Left lung (tissue), 10 donors: Measurements from ENCODE around the gene TMPRSS11B. TPM values are rescaled to one million over a fixed set of nuclear protein-coding genes. Genes with fewer than 3 reads are reported as not detected.

Experiments
- ATAC-seq: fragments of 200-7000 bp; cut with Tn5 transposase; one replicate; pipeline ENCODE4 v1.9.1; 2020; ENCODE audit warnings: moderate library complexity
- DNase-seq, 4 donors: peaks; one replicate each; pipeline ENCODE4 v3.0.0-alpha.2; 2013 to 2020
- H3K27ac ChIP-seq, 2 donors: fragments of 200-600 bp; sonication (generic) in 1 of 2; one replicate each; pipeline versions ENCODE4 v1.5.0 to v1.8.0; 2020 to 2021
- H3K27me3 ChIP-seq, 2 donors: fragments of 200-600 bp; sonication (generic) in 1 of 2; one replicate each; pipeline versions ENCODE4 v1.5.0 to v1.8.0; 2020 to 2021
- H3K36me3 ChIP-seq, 2 donors: fragments of 200-600 bp; sonication (generic) in 1 of 2; one replicate each; pipeline versions ENCODE4 v1.5.0 to v1.8.0; 2020 to 2021
- H3K4me1 ChIP-seq, 2 donors: fragments of 200-600 bp; one replicate each; pipeline ENCODE4 v1.8.0; 2021
- H3K4me3 ChIP-seq, 2 donors: fragments of 200-600 bp; sonication (generic) in 1 of 2; one replicate each; pipeline versions ENCODE4 v1.5.0 to v1.8.0; 2020 to 2021; ENCODE audit warnings: mild to moderate bottlenecking in 1 of 2
- H3K9me3 ChIP-seq, 2 donors: fragments of 200-600 bp; sonication (generic) in 1 of 2; one replicate each; pipeline versions ENCODE4 v1.5.0 to v1.8.0; 2020 to 2021
- intact Hi-C, 2 donors: fragments of 100-400 bp; cut with DNase I; formaldehyde crosslinking; loops; one replicate each; pipeline versions ENCODE4 v1.11.2 to v1.14.2; 2022
- polyA plus RNA-seq, 6 donors: library from polyadenylated mRNA; unstranded; fragments of 120-200 nt; gene quantifications; one replicate each; pipeline ENCODE4 v1.2.1, GENCODE V29; 2013; ENCODE audit not compliant: insufficient read length in 6 of 6
- total RNA-seq, 2 donors: library from RNA; stranded (reverse); fragmentation: NEBNext Ultra II Directional; extraction: Animal tissue kit (Norgen Biotek cat#: 25700); gene quantifications; one replicate each; pipeline ENCODE4 v1.2.1, GENCODE V29; 2021
- TF ChIP-seq, protein P1 (sequence below), 2 donors: fragments of 200-600 bp; sonication (generic) in 1 of 2; IDR thresholded peaks; one replicate each; pipeline versions ENCODE4 v1.5.0 to v1.8.0; 2021; ENCODE audit warnings: antibody characterized with exemption in 2 of 2
- donor health status: DM: no; HTN: yes; CAD: no.
- donor health status: DM: no; HTN: no; CAD: no.

TMPRSS11B gene
- total and polyA plus RNA-seq, 8 donors: 0.06 to 0.24 (median 0.11) TPM; not detected in 3

DNA sequence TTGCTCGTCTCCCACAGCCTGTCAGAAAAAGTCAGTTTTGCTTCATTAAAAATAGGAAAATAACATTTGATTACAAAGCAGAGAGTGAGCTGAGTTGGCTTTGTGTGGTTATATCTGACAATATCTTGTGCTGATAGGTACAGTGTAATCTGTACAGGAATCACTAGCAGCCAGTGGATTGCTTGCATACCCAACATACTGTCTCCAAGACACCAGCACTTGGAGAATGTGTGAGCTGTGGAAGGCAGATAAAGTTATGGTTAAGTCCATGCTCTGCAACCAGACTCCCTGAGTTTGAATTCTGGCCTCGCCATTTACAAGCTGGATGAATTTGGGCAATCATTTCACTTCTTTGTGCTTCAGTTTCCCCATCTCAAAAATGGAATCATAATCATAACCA is 58.3 kb downstream of the TMPRSS11B start:
- H3K27me3 ChIP-seq: peaks cover 0 to 4% of the 10 kb centered on the region in 2 donors
- H3K4me3 ChIP-seq: no peak overlapping the region
- TF ChIP-seq, protein P1, sequence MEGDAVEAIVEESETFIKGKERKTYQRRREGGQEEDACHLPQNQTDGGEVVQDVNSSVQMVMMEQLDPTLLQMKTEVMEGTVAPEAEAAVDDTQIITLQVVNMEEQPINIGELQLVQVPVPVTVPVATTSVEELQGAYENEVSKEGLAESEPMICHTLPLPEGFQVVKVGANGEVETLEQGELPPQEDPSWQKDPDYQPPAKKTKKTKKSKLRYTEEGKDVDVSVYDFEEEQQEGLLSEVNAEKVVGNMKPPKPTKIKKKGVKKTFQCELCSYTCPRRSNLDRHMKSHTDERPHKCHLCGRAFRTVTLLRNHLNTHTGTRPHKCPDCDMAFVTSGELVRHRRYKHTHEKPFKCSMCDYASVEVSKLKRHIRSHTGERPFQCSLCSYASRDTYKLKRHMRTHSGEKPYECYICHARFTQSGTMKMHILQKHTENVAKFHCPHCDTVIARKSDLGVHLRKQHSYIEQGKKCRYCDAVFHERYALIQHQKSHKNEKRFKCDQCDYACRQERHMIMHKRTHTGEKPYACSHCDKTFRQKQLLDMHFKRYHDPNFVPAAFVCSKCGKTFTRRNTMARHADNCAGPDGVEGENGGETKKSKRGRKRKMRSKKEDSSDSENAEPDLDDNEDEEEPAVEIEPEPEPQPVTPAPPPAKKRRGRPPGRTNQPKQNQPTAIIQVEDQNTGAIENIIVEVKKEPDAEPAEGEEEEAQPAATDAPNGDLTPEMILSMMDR (IDR thresholded peaks at IDR 0.05): no peak
- H3K4me1 ChIP-seq: no peaks in the 10 kb centered on the region
- no peak for ATAC-seq
- no peaks in the 10 kb centered on the region for H3K36me3 ChIP-seq
- no peak overlapping the region for H3K27ac ChIP-seq
- H3K9me3 ChIP-seq: no peaks in the 10 kb centered on the region
- DNase-seq: no peak
- intact Hi-C loops: no loop called here

DNA sequence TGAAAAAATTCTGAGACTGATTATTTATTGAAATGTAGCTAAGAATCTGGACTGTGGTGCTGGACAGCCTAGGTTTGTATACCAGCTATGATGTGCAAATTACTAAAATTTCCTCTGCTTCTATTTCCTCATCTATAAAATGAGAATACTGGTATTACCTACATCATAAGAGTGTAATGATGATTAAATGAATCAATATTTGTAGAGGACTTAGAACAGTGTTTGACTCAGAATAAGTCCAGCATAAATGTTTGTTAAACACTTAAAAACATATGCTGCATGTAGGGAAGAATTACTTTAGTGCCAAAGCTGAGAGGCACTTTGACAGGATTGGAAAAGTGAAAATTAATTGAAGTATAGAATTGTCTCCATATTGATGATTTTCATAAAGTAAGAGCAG is 60.6 kb downstream of the TMPRSS11B start:
- DNase-seq (no peak), ATAC-seq (peak; percentile 27)
- Histone ChIP-seq H3K27me3 (peaks cover 0 to 4% of the 10 kb centered on the region in 2 donors), H3K36me3 (no peaks in the 10 kb centered on the region), H3K4me1 (no peaks in the 10 kb centered on the region), H3K27ac (no peak overlapping the region), H3K4me3 (no peak overlapping the region), H3K9me3 (no peaks in the 10 kb centered on the region)
- TF ChIP-seq, protein P1 (IDR thresholded peaks at IDR 0.05): no peak
- intact Hi-C loops: no loop called here

DNA sequence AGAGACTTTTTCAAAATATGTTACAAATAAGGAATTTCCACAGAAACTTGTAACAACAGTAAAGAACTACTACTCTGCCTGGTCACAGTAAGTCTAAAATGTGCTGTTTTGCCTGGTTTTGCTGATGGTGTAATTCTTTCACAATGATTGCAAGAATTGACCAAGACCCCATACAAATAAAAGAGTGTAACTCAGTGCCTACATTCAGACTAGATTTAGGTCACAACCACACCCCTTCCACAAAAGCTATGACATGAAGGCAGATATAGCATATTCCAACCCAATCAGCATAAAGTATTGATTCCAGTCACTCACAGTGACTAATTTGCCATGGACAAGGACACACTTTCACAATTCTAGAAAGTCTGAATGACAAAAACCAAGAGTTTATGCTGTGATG is 62.1 kb downstream of the TMPRSS11B start:
- no peak for DNase-seq
- Histone ChIP-seq H3K4me3 (no peak overlapping the region), H3K4me1 (no peaks in the 10 kb centered on the region), H3K36me3 (no peaks in the 10 kb centered on the region), H3K27me3 (peaks cover 0 to 4% of the 10 kb centered on the region in 2 donors), H3K27ac (no peak overlapping the region), H3K9me3 (no peaks in the 10 kb centered on the region)
- ATAC-seq: no peak
- intact Hi-C loops: no loop called here
- TF ChIP-seq, protein P1 (IDR thresholded peaks at IDR 0.05): no peak

DNA sequence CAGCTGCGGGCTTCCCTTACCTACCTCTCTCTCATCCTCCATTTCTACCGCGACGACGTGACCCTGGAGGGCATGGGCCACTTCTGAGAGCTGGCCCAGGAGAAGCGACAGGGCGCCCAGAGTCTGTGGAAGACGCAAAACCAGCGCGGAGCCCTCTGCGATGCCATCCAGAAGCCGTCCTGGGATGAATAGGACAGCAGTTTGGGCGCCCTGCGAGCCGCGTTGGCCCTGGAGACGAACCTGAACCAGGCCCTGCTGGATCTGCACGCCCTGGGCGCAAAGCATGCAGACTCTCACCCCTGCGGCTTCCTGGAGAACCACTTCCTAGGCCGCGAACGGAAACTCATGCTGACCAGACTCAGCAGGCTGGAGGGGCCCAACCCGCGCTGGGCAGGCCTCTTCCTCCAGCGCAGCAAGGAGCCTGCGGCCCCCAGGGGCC is 63.1 kb downstream of the TMPRSS11B start:
- Histone ChIP-seq H3K27ac (no peak overlapping the region), H3K4me3 (no peak overlapping the region), H3K9me3 (no peaks in the 10 kb centered on the region), H3K27me3 (peaks cover 0 to 4% of the 10 kb centered on the region in 2 donors), H3K4me1 (no peaks in the 10 kb centered on the region), H3K36me3 (no peaks in the 10 kb centered on the region)
- TF ChIP-seq, protein P1 (IDR thresholded peaks at IDR 0.05): no peak
- ATAC-seq (no peak), DNase-seq (peak in 1 of 4 donors; percentile 68)
- intact Hi-C loops: no loop called here

DNA sequence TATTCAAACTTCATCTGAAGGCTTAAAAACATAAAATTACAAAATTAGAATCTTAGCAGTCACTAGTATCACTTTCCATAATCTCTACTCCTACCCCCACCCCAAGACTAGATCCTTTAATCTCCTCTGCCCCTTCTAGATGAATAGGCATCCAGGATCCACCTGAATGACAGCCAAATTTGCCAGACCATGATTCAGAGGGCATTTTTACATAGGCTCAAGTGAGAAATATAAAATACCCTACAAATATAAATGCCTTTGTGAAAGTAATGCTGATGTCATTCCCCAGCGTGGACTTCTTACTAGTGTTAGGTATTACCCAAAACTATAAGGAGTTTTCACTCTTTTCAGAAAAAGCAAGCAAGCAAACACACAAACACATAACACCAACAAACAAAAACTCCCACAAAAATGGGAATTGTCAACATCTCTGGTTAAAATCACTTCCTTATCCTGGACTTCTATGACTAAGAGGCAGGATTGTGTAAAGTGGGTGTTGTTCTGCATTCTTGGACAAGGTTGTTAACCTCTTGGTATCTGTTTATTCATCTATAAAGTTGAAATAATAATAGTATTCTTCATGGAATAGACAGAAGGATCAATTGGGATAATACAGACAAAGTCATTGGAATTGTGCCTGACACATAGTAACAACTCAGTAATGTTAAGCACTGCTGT is 64.5 kb downstream of the TMPRSS11B start:
- DNase-seq (no peak), ATAC-seq (no peak)
- H3K27ac ChIP-seq: no peak overlapping the region
- intact Hi-C loops: no loop called here
- no peaks in the 10 kb centered on the region for H3K9me3 ChIP-seq
- no peaks in the 10 kb centered on the region for H3K27me3 ChIP-seq
- no peak overlapping the region for H3K4me3 ChIP-seq
- no peaks in the 10 kb centered on the region for H3K4me1 ChIP-seq
- H3K36me3 ChIP-seq: no peaks in the 10 kb centered on the region
- TF ChIP-seq, protein P1 (IDR thresholded peaks at IDR 0.05): no peak
